HK-2 (cell line): ENCODE data around the gene HSH2D.
"Not testable (repeated sequence)": the region's sequence is repeated elsewhere in the genome, so short reads cannot be mapped to it uniquely, and the experiment has no call there.

Experiments used
- DNase-seq: peaks from one replicate; pipeline ENCODE4 v3.0.0-alpha.2; 2018; ENCODE audit not compliant: unreplicated experiment

HSH2D gene

GRCh38 chr19:16155128-16155527 is 11.6 kb downstream of the HSH2D start:
- no peak for DNase-seq

GRCh38 chr19:16156904-16157303 is 13.4 kb downstream of the HSH2D start:
- DNase-seq: no peak

GRCh38 chr19:16157601-16158000 is 14.1 kb downstream of the HSH2D start:
- no peak for DNase-seq

- no peak for DNase-seq
Measured at GRCh38 chr19:16159655-16160054, 16.2 kb downstream of the HSH2D start.

- DNase-seq: no peak
Measured at GRCh38 chr19:16160445-16160942, 17.0 kb downstream of the HSH2D start.

DNA sequence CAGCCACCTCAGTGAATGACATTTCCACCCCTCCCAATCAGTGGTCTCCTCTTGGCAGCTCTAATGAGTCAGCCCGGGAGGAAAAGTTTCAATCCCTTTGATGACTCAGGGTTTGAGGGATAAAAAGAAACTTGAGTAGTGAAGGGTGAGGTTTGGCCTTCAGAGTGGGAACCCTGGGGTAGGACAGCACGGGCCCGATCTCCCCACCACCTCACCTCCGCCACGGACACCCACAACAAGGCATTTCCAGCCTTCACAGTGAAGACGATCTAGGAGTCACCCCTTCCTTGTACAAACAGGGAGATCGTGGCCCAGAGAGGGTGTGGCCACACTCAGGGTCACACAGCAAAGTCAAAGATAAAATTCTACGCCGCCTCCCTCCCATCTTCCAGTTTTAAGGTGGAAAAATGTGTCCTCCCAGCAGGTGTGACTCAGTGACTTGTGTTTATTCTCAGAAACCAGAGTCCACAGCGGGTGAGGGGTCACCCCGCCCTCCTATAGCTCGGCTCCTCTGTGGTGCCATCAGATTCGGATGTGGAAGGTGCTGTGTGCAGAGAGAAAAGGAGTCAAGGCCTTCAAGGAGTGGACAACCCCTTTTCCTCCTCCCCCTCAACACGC is 17.6 kb downstream of the HSH2D start:
- DNase-seq: peak; percentile 43

- no peak for DNase-seq
Measured at GRCh38 chr19:16161840-16162239, 18.4 kb downstream of the HSH2D start.

DNA sequence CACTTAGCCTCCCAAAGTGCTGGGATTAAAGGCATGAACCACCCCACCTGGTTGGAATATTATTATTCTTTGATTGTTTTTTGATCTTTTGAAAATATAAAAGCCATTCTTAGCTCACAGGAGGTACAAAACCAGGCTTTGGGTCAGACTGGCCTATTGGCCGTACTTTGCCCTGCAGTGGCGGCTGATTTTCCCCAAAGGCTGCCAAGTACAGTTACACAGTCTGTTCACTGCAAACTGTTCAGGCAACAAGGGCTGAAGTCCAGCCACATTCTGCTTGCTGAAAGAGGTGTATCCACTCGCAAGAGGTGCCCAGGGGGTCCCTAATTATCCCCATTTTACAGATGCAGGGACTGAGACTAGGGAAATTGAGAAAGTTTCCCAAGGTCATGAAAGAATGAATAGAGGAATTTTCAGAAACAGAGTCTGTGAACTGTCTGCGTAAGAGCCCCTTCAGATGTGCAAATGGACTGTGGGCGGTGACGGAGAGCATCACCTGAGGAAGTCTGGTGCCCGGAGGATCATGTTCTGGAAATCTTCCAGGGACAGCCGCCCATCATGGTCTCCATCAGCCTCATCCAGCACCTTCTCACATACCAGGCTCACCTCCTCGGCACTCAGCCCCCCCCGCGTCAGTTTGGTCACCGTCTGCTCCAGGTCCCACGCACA is 20.9 kb downstream of the HSH2D start:
- no peak for DNase-seq

DNA sequence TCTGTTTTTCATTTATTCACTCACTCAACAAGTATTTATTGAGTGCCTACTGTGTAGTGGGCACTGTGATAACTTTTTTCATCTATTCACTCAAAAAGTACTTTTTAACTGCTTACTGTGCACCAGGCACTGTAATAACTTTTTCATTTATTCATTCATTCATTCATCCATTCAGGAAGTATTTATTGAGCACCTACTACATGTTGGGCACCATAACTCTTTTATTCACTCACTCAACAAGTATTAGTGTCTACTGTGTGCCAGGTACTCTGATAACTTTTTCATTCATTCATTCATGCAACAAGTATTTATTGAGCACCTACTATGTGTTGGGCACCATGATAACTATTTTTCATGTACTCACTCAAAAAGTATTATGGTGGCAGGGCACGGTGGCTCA is 22.9 kb downstream of the HSH2D start:
- DNase-seq: no peak

DNA sequence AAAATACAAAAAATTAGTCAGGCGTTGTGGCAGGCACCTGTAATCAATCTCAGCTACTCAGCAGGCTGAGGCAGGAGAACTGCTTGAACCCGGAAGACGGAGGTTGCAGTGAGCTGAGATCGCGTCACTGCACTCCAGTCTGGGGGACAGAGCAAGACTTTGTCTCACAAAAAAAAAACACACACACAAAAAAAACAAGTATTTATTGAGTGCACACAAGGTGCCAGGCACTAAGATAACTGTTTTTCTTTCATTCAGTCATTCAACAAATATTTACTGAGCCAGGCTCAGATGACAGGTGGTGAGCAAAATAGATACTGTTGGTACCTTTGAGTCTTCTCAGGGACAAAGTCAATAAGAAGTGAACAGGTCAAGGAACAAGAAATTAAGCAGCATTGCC is 23.6 kb downstream of the HSH2D start:
- no peak for DNase-seq

DNA sequence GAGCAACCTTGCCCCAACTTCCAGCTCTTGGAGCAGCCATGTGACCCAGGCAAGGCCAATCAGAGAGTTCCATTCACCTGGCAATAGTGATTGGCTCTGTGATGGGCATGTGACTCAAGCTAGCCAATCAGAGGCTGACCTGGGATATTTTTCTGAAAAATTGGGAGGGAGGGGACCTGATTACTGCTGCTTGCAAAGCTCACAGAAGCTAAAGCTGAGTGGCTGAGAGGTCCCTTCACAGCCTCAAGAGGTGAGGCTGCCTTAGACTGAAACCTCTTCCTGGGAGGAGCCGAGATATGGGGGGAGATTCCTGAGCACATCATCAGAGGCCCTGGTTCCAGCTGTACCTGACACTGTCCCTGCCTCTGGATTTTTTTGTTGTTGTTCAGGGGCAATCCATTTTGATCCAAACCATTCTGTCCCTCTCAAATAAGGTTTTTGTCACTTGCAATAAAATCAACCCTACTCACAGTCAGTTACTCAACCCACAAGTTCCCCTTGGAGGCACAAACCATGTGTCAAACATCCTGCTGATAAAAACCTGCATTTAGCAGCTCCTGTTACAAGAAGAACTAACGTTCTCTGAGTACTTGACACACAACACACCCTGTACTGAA is 25.1 kb downstream of the HSH2D start:
- no peak for DNase-seq

DNA sequence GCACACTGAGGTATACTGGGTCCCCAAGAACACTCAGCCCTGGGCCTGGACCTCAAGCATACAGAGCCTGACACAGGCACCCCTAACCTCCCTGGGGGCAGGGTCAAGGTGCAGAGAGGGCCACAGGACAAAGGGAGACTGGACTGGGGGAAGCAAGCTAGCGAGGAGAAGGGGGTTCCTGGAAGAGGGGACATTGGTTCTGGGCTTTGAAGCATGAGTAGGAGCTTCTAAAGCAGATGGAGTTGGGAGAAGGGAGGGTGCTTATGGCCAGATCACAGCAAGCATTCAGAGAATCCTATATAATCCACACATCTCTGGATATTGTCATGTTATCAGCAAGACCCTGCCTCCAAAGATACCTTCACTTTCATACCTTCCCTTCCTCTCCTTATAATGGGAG is 26.6 kb downstream of the HSH2D start:
- no peak for DNase-seq

- DNase-seq: no peak
Measured at GRCh38 chr19:16175954-16176353, 32.5 kb downstream of the HSH2D start.

GRCh38 chr19:16178866-16179265 is 35.4 kb downstream of the HSH2D start:
- not testable (repeated sequence) for DNase-seq

- peak; percentile 36 for DNase-seq
Measured at GRCh38 chr19:16180611-16181010, 37.1 kb downstream of the HSH2D start.

DNA sequence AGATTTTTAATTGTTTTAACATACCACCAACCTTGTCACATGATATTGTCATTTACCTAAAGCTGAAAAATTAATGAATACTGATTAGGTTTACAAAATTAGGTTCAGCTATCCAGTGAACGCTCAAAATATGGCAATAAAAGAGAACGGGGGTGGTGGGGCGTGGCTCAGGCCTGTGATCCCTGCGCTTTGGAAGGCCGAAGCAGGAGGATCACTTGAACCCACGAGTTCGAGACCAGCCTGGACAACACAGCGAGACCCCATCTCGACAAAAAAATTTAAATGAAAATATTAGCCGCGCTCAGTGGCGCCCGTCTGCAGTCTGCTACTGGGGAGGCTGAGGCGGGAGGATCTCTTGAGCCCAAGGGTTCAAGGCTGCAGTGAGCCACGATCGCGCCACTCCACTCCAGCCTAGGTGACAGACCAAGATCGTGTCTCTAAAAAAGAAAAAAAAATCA is 41.2 kb downstream of the HSH2D start:
- DNase-seq: no peak

DNA sequence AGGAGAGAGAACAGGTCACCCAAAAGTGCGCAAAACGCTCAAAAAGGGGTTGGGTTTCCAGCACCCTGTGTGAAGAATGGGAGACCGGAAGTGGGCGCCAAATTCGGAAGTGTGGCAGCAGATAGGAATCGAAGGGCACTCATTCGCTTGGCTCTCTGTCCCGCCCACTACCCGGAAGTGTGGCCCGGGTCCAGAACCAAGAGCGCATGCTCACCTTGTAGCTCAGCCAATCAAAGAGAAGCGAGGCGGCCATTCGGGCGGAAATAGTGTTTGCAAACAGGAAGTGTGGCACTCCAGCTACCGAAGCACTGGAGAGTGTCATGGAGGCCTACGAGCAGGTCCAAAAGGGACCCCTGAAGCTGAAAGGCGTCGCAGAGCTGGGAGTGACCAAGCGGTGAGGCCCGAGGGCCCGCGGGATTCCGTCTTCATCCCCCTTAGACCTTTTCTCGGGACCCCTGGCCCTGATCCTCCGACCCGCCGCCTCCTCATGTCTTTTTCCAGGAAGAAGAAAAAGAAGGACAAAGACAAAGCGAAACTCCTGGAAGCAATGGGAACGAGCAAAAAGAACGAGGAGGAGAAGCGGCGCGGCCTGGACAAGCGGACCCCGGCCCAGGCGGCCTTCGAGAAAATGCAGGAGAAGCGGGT is 41.8 kb downstream of the HSH2D start, which contains the start of gene FAM32A:
Gene FAM32A, plus strand, starts transcription at position 288 of the 645 bp plus-strand sequence. Its CDS starts 33 bp downstream, at position 321.
- DNase-seq: peak; percentile 99

- DNase-seq: peak; percentile 52
Measured at GRCh38 chr19:16185768-16186123, 42.3 kb downstream of the HSH2D start.

DNA sequence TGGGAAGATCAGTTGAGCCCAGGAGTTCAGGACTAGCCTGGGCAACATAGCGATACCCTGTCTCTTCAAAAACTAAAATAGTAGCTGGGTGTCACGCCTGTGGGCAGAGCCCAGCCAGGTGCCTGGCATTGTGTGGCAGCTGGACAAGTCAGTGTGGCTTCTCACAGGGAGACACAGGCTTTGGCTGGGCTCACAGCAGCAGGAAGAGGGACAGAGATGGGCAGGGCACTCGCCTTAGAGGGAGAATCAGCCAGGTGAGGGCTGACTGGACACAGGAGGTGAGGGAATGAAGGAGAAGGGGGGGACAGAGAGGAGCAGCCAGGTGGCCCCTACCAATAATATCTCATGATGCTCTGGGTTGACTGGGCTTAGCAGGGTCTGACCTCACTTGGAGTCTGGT is 45.0 kb downstream of the HSH2D start:
- no peak for DNase-seq

DNA sequence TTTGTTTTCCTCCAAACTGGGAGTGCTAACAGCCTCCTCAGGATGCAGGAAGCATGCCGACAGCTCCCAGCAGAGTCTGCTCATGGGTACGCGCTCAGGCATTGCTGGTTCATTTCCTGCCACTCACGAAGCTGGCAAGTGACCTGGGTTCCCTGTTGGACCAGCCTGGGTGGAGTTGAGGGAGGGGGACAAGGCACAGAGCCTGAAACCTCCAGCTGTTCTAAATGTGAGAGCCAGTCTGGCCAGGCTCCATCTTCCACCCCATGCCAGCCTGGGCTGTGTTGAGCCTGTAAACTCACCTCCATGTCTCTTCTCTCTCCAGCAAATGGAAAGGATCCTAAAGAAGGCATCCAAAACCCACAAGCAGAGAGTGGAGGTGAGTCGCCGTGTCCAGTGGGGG is 46.7 kb downstream of the HSH2D start:
- no peak for DNase-seq

DNA sequence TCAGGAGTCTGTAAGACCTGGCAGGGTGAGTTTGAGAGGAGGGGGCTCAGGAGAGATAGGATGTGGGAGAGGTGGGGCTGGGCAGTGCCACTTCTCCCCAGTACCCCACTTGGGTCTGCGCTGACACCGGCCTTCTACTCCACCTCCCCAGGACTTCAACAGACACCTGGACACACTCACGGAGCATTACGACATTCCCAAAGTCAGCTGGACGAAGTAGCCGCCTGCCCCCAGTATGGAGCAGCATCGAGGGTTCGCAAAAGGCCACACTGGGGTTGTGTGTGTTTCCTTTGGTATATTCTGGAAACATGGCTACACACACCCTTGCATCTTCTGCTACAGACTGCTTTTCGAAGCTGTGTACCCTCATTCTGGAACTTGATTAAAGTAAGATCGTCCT is 47.3 kb downstream of the HSH2D start:
- no peak for DNase-seq

DNA sequence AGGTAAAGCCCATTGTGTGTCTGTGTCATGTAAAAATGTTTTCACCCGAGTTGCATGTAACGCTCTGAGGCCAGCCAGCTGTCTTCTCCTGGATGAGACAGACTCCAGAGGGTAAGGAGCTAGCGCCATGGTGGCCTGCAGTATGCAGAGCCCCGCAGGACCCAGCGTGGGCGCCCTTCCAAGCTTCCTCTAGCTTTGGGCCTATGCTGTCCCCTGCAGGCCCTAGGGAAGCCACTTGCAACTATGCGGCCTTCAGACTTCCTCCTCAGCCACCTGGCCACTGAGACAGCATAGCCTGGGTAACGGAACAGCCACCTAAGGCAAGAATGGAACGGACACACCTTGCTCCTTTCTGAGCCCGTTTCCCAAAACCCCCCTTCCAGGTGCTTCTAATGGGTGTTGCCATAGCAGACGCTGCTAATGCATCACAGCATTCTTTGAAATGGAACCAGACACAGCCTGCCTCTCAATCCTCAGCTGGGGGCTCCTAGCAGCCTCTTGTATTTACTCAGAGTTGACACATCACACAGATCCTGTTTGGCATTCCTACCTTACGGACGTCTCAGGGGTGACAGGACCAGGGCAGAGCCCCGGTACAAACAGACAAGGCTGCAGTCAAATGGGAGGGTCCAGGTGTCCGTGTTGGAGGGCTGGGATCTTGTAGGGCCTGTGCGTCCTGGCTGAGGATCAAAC is 47.9 kb downstream of the HSH2D start:
- DNase-seq: no peak
